AG08395 (cell line): ENCODE measurements around the gene GRID2.
A peak's percentile ranks its signal among the peaks of the same experiment; 100 is the strongest.

Experiments
- DNase-seq: peaks from one replicate; pipeline ENCODE4 v3.0.0; 2012; ENCODE audit warnings: mixed read lengths, low spot score

The GRID2 gene

DNA sequence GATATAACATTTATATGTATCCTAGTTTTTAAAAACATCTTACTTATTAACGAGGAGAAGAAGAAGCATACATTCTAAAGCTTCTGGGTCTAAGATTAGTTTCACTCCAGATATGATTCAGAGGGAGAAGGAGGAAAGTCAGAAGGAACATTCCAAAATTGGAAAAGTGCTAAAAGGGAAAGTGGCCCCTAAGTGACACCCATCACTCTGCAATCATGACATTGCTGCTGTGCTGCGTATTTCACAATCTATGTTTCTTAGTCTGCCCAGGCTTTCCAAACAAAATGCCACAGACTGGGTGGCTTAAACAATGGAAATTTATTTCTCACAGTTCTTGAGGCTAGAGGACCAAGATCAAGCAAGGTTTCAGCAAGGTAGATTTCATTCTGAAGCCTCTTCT is 1452.3 kb downstream of the GRID2 start:
- DNase-seq = no peak

DNA sequence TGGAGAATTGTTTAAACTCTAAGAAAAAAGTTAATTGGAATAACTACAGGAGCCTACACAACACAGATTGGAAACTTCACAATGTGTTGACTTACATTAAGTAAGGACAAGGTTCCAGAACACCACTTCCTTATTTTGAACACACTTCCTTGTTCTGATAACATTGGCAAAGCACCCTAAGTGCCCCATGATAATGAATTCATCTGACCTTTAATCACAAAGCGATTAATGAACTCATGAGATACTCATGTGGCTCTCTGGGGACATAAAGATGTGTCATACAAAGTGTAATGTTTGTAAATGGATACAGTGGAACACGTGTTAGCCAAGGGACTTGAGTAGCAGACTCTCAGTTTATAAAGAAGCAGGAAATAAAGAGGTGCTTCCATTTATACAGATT is 1455.7 kb downstream of the GRID2 start:
- no peak for DNase-seq

DNA sequence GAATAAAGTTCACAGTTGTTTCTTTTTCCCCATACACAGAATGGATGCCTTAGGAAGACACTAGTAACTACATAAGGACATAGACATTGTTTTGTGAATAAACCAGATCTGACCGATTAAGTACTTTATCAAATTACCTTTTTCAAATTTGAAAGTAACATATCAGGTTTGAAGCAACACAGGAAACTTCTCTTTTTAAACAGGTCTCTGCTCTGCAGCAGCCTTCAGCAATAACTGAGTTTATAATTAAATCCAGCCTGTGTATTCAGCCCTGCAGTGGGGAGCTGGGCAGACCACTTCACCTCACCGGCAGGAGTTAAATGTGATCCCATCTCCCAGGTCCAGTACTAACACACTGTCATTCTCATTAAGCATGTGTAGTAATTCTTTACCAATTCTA is 1456.5 kb downstream of the GRID2 start:
- no peak for DNase-seq

DNA sequence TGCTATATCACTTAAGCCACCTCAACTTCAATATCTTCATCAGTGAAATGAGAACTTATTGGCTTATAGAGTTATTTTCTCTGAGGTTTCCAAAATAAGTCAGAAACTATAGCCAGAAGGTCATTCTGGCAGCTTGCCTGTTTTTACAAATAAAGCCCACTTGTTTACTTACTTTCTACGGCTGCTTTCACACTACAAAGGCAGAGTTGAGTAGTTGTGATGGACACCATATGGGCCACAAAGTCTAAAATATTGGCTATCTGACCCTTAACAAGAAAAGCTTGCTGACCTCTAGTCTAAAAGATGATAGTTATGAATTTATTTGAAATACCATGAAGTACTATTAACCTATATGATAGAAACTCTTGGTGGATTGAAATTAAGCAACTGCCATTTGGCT is 1457.5 kb downstream of the GRID2 start:
- DNase-seq = no peak

DNA sequence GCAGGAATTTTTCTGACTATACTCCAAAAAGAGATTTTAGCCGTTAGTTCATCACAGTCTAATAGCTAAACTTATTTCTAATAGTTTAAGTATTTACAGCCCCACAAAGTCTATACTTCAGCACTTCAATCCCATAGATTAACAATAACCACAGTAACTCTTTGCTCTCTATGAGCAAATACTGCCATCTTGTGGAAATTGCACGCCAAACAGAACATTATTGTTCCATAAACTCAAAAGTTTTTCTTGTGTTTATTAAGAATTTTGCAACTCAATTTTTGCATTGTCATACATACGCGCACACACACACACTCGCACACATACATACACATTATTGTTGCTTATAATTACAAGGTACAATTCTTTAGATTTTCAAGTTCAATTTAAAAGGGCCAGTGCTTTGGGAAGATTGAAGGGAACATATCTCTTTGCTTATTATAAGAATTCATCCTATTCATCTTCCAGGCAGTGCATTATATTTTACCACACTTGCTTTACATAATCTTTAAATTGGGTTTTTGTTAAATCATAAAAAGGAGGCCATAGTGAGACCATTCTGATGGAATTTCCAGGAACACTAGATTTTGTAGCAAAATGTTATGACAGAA is 1461.0 kb downstream of the GRID2 start:
- DNase-seq = peak; percentile 50

DNA sequence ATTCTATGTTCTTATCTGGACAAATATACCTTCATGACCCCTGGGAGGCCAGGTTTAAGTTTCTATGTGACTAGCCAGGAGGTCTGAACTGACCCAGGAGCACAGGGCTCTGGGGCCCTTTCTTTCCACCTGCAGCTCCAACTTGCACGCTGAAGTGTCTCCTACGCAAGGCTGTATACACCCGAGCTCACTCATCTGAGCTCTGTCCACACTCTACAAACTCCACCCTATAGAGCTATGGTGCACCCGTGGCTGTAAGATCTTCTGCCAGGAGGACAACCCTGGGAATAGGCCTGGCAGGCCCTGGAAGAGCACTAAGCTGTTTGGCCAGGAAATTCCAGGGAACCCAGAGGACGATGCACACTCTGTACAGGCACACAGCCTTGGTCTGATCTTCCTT is 1464.2 kb downstream of the GRID2 start:
- DNase-seq = no peak

DNA sequence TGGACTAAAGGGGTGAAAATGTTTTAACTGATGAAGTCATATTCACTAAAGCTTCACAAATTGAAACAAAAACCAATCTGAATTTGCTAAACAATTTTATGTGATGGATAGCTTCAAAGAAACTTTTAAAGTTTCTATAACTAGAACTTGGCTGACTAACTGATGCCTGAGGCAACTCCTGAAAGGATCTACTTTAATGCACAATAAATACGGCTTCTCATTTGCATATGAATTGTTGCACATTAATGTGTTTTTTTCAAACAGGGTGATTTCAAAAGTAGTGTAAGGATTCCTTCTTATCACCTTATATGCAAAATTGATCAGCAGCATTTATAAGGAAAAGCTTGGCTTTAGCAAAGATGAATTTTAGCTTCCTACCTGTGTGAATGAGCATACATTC is 1466.4 kb downstream of the GRID2 start:
- DNase-seq = no peak

DNA sequence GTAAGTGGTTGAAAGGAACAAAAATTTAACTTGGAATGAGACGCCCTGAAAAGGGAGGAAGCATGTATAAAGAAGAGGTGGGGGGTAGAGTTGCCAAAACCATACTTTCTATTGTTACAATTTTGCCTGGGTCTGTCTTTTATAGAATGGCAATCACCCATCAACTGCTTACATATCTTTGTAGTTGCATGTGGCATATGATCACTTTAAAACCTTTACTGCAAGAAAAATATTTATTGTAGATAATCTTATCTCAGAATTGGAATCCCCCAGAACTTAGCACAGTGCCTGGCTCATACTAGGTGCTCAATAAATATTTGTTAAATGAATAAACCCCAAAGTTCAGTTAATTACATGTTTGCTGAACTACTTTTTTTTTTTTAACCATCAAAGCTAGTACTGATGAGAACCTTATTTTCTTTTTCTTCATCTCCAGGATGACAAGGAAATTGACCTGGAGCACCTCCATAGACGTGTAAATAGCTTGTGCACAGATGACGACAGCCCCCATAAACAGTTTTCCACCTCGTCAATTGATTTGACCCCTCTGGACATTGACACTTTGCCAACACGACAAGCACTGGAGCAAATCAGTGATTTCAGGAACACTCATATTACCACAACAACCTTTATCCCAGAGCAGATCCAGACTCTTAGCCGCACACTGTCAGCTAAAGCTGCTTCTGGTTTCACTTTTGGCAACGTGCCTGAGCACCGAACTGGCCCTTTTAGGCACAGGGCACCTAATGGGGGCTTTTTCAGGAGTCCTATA is 1468.1 kb downstream of the GRID2 start:
- DNase-seq = no peak

DNA sequence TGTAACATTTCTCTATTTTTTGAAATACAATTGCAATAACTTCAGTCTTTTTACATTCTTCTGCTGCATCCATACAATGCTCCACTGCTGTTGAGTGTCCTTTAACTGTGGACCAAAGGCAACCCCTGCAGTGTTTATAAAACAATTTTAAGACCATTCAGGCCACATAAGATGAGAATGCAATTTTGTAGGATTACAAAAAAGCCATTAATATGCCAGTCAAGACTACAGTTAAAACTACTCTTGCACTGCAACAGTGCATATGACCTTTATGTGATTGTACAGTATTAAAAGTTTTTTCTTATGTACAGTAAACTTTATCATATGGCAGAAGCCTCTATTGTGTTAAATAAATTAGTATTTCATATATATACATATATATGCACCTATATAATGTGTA is 1469.1 kb downstream of the GRID2 start:
- DNase-seq = no peak

DNA sequence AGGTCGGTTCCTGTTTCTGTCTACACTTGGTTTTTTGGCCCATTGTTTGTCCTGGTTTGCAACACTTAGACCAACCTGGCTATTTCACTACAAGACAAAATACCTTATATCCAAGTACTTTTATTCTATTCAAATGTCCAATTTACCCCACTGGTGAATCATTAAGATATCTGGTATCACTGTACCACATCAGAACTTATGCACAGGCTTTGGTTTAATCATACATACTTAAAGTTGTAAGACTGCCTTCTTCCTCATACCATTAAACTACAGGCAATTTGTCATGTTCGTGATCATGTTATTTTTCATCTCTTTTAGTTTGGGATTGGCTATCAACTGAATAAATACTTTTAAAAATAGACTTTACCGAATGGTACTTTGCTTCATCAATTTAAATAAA is 1471.8 kb downstream of the GRID2 start:
- DNase-seq = no peak

DNA sequence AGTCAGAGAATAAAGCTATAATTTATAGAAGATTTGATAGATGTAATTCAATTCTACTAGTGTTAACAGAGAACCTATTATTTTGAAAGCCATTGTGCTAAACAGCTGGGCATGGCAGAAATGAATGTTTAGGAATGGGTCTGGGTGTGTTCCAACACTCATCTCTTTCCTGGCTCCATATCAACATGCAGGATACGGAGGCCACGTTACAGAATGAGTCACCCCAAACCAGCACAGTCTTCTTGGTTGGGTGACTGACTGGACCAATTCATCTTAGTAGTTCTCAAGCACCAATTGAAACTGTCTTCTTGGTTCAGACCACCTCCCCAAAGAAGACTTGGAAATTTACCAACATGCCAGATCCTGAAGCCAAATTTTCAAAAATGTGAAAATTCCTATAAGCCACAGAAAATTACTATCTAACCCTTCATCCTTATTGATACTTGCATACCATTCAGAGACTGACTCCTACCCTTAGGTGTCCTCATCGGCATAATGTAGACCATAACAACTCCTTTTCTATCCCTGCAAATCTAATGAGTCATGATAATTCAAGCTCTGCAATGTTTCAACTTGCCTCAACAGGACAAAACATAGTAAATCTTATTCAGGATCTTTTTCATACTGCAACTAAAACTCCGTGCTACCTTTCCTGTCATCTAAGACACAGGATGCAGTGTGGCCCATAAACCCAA is 1472.8 kb downstream of the GRID2 start:
- no peak for DNase-seq

DNA sequence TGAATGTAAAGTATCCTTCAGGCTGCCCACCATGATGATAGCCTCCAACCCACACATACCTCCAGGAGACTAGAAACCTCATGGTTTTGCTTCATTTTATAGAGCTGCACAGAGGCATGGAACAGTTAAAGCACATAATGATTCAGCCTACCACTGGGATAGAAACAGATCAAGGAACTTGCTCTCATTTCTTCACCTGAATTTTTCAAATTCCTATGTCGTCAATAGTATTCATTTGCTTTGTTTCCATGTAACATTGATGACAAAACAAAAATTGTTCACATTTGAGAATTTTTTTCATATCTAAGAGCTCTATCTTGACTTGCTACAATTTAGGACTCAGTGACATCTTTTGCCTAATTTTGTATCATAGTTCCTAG is 1473.3 kb downstream of the GRID2 start:
- DNase-seq = no peak

DNA sequence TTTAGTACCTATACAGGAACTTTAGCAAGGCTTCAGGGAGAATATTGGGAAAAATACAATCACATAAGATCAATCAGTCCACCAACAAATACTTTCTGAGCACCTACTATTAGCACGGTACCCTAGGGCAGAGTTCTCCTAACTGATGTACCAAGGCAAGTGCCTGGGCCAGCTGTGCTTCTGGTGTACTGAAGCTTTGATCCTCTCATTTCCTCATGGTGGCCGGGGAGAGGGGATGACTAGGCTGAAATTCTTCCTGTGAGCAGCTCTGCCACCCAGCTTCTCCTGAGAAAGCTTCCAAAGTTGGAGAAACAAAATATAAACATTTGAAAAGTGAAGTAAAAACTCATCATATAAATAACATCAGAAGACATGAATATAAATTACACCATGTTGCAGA is 1475.5 kb downstream of the GRID2 start:
- DNase-seq = no peak

DNA sequence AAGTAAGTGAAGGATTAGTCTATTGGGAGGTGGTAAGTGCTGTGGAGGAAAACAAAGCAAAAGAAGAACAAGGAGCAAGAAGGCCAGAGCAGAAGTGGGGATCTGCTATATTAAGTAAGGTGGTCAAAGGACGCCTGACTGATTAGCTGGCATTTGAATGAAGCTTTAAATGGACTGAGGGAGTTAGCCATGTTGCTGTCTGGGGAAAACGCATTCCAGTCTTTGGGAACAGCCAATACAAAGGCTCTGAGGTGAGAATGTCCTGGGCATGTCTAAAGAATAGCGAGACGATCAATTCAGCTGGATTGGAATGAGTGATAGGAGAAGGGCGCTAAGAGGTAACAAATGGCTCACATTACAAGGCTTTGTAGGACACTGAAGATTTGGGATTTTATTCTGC is 1476.3 kb downstream of the GRID2 start:
- no peak for DNase-seq

DNA sequence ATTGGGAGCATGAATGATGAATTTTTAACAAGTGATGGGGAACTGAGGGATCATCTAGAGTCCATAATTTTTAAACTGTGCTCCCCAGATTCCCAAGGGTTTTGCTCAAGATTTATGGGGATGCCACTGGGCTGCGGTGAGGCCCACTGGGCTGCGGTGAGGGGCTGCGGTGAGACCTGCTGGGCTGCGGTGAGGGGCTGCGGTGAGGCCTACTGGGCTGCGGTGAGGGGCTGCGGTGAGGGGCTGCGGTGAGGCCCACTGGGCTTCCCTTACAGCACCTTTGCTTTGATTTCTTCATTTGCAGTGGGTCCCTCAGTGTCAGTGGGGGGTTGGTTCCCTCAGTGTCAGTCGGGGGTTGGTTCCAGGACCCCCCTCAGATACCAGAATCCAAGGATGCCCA is 1477.4 kb downstream of the GRID2 start:
- no peak for DNase-seq

DNA sequence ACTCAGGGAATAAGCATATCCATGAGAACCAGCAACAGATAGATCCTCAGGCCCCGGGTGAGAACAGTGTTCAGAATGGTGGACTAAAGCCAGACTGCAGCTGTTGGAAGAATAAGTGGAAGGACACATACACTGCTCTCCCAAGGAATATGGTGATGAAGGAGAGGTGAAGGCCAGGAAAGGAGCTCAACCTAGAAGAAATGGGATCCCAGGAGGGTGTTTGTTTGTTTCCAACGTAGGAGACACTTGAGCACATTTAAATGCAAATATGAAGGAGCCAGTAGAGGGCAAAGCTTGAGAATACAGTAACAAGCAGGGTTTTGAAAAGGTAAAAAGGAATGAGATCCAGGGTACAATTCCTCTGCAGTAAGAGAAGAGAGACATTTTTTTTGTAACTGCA is 1482.4 kb downstream of the GRID2 start:
- DNase-seq = no peak

DNA sequence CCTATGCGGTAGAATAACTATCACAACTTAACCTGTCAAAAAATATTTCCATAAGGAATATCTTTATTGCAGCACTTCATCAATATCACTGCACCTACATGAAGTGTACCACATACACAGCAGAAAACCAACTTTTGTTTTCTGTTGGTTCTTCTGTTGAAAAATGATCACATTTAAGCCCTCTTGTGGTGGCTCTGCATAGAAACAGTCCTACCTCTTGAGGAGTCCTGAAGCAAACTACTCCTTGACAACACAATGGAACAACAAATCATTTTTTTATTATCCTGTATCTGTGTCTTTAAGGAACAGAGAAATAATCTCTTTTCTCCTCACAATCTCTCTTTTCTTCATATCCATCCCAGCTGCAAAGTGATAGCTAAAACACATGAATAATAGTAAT is 1484.9 kb downstream of the GRID2 start:
- DNase-seq = peak; percentile 6

DNA sequence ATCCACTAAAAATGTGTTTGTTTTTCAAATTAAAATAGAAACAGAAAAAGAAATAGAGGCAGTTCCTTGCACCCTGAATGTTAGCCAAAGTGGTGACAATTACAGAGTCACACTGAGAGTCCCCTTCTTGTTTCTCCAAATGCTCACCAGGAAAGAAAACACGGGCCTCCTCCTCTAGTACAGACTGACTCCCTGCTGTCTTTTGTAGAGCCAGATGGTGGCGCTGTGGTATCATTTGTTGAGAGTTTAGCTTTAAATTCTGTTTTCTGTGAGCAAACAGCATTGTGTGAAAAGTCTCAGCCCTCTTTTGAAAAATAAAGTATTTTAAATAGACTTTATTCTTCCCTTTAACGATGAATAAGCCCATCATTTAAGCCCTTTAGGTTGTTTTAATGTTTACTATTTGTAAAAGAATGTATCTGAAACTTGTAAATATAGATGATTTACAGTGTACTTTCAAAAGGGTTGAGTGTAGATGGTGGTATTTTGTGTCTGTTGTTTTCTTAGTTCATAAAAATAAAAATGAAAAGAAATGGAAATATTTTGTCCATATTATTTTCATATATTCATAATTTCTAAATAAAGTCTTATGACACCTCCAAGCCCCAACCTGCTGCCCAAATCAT is 1487.9 kb downstream of the GRID2 start:
- DNase-seq = peak; percentile 53

DNA sequence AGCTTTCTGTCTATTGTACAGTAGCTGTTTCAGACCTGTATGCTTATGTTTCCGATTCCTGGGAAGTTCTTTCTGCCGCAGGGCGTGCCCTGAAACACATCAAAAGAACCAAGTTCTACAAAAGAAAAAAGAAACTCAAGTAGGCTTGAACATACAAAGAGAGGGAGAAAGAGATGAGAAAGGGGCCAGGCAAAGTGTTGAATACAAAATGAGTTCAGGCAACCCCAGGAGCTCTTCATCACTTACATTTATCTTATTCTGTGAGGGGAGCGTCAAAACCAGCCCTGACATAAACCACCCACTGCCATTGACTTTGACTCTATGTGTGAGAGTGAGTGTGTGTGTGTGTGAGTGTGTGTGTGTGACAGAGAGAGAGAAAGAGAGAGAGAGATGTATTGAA is 1498.3 kb downstream of the GRID2 start:
- DNase-seq = no peak

DNA sequence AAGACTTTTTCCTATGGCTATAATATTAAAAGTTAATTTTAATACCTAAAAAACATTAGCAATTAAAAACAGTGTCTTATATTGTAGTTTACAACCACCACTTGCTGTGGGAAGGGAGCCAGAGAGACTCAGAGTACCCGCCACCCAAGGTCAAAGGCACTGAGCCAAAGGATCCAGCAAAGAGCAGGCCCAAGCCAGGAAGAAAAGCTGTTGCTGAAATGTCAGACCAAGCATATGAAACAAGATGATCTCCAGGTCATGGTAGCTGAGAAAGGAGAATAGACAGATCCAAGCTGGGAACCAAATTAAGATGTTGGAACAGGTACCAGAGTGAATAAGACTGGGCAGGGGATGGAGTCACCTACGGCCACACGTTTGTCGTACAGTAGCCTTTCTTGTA is 1506.0 kb downstream of the GRID2 start:
- no peak for DNase-seq

DNA sequence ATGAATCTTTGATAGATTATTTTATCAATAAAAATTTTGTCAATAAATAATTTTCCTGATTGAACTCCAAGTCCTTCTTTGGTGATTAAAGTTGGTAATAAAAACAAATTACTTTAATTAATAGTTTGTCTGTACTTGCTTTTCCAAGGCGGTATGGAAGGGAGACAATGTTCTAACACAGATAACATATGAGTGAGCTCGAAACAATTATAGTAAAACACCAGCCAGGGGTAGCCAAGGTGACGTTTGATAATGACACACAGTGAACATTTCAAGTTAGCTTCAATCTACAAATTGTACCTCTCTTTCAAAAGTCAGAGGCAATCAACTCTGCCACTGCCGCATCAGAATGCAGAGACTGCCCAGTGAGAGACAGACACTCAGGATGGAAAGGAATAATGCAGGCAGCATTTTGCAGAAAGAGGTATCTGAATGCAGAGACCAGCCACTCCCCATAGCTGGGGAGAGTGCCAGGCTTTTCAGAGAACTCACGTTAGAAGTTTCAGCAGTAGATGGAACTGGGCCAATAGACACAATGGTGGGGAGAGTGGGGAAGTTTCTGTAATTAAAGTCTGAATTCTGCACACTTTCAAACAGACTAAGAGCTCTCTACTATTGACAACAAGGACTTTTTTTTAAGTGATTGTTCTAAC is 1506.7 kb downstream of the GRID2 start:
- DNase-seq = no peak

DNA sequence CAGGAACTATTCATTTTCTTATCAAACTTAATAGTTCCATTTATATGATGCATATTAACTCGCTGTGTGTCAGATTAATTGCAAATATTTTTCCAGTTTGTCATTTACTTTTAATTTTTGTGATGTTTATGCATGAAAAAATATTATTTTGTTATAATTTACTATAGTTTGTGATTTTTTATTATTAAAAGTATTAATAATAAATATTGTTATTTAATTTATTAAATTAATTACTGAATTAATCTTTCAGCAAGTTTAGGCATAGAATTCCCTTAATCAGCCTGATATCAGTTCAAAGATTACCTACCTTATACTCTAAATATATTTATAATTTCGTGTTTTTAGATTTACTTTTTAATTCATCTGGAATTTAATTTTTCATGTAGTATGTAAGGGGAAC is 1509.3 kb downstream of the GRID2 start:
- no peak for DNase-seq

DNA sequence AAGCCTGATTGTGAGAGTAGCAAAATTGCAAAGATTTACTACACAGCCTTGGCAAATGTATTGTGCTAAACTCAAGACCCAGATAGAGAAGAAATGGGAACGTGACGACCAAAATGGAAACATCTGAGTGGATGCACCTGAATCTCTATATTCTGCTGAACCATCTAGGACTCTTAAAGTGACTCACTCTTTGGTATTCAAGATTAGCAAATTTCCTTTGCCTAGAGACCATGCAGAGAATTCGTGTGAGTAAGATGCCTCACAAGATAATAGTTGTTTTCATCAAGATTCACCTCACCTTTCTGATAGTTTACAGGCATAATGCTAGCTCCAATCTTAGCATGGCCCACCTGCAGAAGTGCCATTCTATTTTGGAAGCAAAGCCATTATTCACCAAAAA is 1510.4 kb downstream of the GRID2 start:
- DNase-seq = no peak
